HFF-Myc (cell line): Measurements from ENCODE around the gene RNF208.

Experiments
- DNase-seq: peaks from one replicate; pipeline ENCODE4 v3.0.0-alpha.2; 2011; ENCODE audit warnings: low read depth; ENCODE audit errors: extremely low read depth
- H3K4me3 ChIP-seq: replicated peaks from 2 replicates; pipeline ENCODE4 v1.5.1; 2011; ENCODE audit warnings: low read depth, mild to moderate bottlenecking, control low read depth, low read length
- TF ChIP-seq, protein P1 (sequence below): IDR thresholded peaks from 2 replicates; pipeline ENCODE4 v1.5.1; 2012; ENCODE audit warnings: mild to moderate bottlenecking, low read depth, low read length, control low read depth; ENCODE audit errors: missing control alignments

The RNF208 gene

DNA sequence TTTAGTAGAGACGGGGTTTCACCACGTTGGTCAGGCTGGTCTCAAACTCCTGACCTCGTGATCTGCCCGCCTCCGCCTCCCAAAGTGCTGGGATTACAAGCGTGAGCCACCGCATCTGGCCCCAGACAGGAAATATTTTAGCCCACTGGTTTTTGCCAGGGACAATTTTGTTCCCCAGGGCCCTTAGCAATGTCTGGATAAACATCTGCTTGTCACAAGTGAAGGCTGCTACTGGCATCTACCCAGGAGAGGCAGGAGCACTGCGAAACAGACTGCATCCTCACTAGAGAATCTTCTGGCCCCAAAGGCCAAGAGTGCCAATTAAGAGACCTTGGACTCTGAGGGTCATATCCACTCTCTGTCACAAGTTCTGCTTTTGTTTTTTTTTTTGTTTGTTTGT is 19.1 kb downstream of the RNF208 start:
- DNase-seq, result no peak
- TF ChIP-seq, protein P1, sequence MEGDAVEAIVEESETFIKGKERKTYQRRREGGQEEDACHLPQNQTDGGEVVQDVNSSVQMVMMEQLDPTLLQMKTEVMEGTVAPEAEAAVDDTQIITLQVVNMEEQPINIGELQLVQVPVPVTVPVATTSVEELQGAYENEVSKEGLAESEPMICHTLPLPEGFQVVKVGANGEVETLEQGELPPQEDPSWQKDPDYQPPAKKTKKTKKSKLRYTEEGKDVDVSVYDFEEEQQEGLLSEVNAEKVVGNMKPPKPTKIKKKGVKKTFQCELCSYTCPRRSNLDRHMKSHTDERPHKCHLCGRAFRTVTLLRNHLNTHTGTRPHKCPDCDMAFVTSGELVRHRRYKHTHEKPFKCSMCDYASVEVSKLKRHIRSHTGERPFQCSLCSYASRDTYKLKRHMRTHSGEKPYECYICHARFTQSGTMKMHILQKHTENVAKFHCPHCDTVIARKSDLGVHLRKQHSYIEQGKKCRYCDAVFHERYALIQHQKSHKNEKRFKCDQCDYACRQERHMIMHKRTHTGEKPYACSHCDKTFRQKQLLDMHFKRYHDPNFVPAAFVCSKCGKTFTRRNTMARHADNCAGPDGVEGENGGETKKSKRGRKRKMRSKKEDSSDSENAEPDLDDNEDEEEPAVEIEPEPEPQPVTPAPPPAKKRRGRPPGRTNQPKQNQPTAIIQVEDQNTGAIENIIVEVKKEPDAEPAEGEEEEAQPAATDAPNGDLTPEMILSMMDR, result no peak
- H3K4me3 ChIP-seq, result no peak overlapping the region

DNA sequence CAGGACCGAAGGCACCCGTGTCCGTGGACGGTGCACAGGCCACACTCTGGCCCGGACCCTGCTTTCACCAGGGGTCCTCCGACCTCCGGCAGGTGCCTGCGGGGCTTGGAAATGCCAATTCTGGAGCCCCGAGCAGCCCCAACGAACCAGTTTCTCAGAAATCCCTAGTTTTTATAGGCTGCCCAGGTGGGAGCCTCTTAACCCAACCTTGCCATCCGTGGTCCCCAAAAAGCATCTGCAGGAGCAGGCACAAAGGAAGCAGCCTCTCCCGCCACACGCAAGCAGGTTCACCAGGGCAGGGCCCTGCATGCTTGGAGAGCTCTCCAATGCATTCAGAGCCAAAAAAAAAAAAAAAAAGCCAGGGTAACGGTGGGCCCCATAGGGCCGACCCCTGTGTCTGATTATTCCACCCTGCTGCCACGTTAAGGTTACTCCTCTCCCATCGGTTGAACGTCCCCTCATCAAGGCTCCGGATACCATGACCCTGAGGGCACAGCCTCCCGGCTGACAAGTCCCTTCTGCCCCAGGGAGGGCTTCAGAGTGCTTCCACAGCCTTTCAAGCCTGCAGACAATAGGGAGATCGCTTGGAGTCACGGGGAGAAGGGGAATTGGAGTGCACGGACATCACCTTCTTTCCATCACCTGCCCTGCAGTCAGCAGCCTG is 20.7 kb downstream of the RNF208 start:
- TF ChIP-seq, protein P1, result no peak
- H3K4me3 ChIP-seq, result peak overlapping the region; percentile 53
- no peak for DNase-seq

DNA sequence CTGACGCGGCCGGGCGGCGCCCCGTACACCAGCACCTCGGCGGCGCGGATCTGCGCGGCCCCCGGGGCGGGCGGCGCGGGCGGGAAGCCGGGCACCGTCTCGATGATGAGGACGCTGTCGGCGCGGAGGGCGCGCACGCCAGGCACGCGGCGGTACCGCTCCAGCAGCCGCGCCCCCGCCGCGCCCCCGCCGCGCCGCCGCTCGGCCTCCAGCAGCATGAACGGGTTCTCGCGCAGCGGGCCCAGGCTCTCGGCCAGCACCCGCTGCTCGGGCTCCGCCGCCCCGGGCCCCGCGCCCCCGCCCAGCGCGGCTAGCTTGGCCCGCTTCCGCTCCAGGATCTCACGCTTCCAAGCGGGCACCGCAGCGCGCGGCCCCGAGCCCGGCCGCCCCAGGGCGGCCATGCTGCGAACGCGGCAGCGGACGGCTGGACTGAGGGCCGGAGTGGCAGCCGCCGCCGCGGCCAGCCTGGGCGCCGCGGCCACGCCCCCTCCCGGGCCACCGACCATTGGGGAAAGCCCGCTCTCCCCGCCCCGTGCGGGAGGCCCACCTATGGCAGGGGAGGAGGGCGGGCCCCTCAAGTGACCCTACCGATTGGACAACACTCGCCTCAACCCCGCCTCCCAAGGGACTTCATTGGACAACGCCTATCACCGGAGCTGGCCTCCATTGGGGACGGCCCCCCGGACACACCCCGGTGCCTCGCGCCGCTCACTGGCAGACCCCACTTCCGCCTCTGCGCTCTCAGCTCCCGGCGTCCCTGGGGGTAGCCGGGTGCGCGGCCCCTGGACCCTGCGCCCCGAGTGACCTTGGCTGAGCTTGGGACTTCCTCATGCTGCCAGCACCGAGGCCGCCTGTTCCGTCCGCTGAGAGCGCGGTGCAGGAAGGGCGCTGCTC is 21.5 kb downstream of the RNF208 start, which contains the start of gene TPRN:
TPRN (minus strand) TSS at position 431 of the 894 bp plus-strand sequence; CDS start at position 401, 30 bp downstream.
- TF ChIP-seq, protein P1, result no peak
- DNase-seq, result peak; percentile 92
- peak within 1 kb of the TSS; percentile 53 for H3K4me3 ChIP-seq

DNA sequence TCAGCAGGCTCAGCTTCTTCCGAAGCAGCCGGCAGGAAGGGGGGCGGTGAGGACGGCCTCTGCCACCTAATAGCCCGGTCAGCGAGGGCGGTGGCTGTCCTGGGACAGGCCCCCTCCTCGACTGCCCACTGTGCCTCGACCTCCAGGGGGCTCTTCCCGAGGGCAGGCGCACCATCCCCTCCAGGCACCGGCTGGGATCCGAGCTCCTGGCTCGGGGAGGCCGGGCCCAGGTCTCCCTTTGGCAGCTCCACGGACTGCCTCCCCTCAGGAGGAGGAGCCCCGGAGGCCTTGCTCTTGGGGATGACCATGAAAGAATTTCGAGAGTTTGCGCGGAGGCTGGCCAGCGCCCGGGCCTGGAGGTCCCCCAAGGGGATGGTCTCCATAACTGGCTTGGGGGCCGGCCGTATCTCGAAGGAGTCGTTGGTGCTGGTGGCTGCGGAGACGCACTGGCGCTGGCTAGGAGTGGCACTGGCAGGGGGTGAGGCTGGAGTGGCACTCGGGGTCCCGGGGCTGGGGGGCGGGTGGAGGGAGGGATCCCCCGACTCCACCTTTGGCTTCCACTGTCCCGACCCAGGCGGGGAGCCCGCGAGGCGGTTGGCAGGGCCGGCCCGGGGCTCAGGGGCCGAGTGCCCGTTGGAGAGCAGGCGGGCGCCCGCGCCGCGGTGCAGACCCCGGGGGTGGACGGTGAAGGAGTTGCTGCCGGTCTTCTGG is 22.5 kb downstream of the RNF208 start:
- no peak for DNase-seq
- peak overlapping the region; percentile 46 for H3K4me3 ChIP-seq
- TF ChIP-seq, protein P1, result no peak

DNA sequence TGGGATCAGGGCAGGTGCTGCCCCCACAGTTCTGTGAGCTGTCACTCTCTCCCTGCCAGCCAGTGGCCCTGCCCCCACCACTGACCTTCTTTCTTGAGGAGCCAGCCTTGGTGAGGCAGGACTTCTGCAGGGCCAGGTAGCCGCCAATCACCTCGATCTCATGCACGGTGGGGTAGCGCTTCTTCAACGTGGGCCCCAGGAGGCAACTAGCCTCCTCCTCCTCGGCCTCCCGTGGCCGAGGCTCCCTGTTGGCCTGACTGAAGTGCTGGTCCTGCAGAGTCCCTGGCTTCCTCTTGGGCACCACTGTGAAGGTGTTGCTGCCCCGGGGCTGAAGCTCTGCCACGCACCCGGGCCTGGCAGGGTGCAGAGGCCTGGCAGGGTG is 23.1 kb downstream of the RNF208 start:
- TF ChIP-seq, protein P1, result no peak
- peak overlapping the region; percentile 46 for H3K4me3 ChIP-seq
- DNase-seq, result no peak

DNA sequence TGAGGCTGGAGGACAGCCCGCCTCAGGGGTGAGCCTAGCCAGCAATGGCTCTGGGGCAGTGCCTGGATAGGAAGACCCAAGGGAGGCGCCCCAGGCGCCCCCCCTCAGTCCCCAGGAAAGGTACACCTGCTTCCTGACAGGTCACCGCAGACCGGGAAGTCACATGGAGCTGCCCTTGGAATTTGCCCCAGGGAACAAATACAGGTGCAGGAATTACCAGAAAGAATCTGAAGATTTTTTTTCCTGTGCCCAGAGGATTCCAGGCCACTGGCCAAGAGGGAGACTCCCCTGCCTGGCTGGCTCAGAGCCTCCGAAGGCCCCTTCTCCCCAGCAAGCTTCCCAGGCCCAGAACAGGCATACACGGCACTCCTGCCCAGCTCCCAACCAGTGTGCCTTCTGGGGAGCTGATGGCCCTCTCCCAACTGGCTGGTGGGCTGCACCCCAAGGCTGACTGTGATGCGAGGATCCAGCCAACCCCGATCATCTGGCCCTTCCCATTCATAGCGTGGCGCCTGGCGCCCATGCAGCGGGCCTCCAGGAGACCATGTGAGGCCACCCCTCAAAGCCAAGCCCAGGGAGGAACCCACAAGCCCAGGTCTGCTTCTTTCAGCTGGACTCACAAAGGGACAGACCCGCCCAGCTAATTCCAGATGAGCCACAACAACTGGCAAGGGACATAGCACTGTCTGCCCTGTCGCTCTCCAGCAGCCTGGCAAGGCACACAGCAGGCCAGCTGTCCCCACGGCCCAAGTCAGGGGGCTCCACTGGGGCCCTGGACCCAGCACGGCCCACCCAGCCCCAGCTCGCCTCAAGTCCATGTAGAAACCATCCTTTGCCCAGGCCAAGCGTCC is 23.8 kb downstream of the RNF208 start:
- DNase-seq, result no peak
- peak overlapping the region; percentile 46; the same call in 1 of the 2 replicates for H3K4me3 ChIP-seq
- TF ChIP-seq, protein P1, result no peak
